ENCODE measurements around the gene RAB40AL. TPM values are rescaled to one million over a fixed set of nuclear protein-coding genes. Genes with fewer than 3 reads are reported as not detected.
"Not testable (repeated sequence)": the region's sequence is repeated elsewhere in the genome, so short reads cannot be mapped to it uniquely, and the experiment has no call there.

RAB40AL gene
- total RNA-seq, 2 donors from 2014 or later: 0.61 to 0.64 TPM

DNA sequence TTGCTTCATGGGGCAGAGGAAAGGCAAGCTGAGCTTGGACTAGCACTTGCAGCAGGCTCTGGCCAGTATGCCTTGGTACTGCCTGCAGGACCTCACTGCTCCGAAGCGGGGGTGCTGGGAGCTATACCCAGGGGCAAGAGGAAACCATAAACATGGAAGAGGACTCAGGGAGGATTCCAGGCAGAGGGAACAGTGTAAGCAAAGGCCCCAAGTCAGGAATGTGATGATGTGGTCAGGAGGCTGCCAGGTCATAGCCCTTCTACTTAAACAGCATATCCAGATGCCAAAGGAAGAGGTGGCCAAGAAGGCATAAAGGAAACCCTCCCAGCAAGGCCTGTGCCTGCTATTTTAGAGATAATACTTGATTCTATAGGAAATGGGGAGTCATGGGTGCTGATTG lies 31.1 kb downstream of the RAB40AL start:
- Mint-ChIP-seq H3K27ac (no peak overlapping the region), H3K4me3 (no peak overlapping the region)

GRCh38 chrX:102971536-102971935 lies 34.5 kb downstream of the RAB40AL start:
- not testable (repeated sequence) for H3K4me3 Mint-ChIP-seq; ATAC-seq (replicated peaks); H3K4me1 Mint-ChIP-seq; H3K27me3 Mint-ChIP-seq; H3K36me3 Mint-ChIP-seq (ENCODE audit: low read depth); H3K27ac Mint-ChIP-seq
- peaks cover 11% of the 10 kb centered on the region for H3K9me3 Mint-ChIP-seq

More for the DNA sequence above, 31.1 kb downstream of the RAB40AL start:
- Mint-ChIP-seq H3K27me3 (no peaks in the 10 kb centered on the region), H3K4me1 (no peaks in the 10 kb centered on the region), H3K9me3 (peaks cover 7% of the 10 kb centered on the region), H3K36me3 (ENCODE audit: low read depth) (no peaks in the 10 kb centered on the region)
- ATAC-seq (replicated peaks): no peak

DNA sequence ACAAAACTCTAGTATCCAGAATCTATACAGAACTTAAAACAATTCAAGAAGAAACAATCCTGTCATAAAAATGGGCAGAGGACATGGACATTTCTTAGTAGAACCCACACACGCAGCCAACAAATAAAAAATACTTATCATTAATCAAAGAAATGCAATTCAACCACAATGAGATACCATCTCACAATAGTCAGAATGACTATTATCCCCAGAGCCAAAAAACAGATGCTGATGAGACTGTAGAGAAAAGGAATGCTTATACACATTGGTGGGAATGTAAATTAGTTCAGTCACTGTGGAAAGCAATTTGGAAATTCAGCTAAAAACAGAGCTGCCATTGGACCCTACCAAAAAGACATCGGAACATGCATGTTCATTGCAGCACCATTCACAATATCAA lies 37.9 kb downstream of the RAB40AL start:
- H3K27ac Mint-ChIP-seq: no peak overlapping the region
- no peak for ATAC-seq (replicated peaks)
- H3K27me3 Mint-ChIP-seq: peaks cover 3% of the 10 kb centered on the region
- H3K36me3 Mint-ChIP-seq (ENCODE audit: low read depth): no peaks in the 10 kb centered on the region
- H3K9me3 Mint-ChIP-seq: peaks cover 11% of the 10 kb centered on the region
- no peaks in the 10 kb centered on the region for H3K4me1 Mint-ChIP-seq
- H3K4me3 Mint-ChIP-seq: no peak overlapping the region

DNA sequence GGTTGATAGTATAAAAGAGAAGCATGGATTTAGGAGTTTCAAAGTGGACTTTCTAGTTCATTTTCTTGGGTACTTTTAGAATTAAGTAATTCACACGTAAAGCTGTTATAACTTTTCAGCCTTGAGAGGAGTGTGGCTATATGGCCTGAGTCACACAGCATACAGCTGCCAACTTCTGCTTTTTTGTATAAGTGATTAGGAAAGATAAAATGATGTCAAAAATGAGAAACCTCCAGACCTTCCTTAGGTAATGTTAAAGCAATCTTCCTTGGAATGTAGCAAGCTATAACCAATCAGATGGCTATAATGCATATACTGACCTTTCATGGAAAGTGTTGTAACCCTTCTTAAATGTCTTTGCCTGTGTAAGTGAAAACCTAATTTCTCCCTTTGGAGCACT lies 39.2 kb downstream of the RAB40AL start:
- Mint-ChIP-seq H3K27me3 (peaks cover 3% of the 10 kb centered on the region), H3K9me3 (peaks cover 4% of the 10 kb centered on the region), H3K27ac (no peak overlapping the region), H3K36me3 (ENCODE audit: low read depth) (no peaks in the 10 kb centered on the region), H3K4me3 (no peak overlapping the region), H3K4me1 (no peaks in the 10 kb centered on the region)
- ATAC-seq (replicated peaks): no peak

DNA sequence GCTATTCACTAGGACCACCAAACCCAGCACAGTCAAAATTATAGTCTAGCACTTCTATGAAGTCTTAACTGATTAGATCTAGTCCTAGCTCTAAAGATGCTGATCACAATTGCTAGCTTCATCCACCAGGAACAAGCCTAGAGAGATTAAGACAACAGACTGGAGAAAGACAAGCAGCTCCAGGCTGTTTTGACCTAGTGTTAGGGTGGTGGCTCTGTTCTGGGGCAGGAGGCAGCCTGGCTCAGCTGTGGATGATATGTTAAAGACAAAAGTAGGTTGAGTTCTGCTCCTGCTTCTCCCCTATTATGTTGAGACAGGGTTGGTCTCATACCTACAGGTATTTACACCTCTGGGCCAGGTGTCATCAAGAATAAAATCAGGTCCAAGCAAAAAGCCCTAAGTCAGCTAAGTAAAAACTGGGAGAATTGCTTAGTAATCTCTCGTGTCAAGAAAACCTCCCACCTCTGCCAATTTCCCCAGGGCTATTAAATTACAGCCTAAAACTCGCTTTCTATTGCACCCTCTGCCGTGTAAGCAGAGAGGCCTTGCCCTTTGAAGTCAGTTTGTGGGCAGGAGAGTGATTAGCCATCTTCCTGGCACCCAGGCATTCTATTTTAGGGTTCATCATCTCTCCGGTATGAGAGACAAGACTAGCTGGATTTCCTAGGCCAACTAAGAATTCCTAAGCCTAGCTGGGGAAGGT lies 39.9 kb downstream of the RAB40AL start:
- no peak for ATAC-seq (replicated peaks)
- peaks cover 3% of the 10 kb centered on the region for H3K27me3 Mint-ChIP-seq
- H3K9me3 Mint-ChIP-seq: peaks cover 4% of the 10 kb centered on the region
- no peaks in the 10 kb centered on the region for H3K4me1 Mint-ChIP-seq
- no peaks in the 10 kb centered on the region for H3K36me3 Mint-ChIP-seq (ENCODE audit: low read depth)
- H3K4me3 Mint-ChIP-seq: no peak overlapping the region
- no peak overlapping the region for H3K27ac Mint-ChIP-seq

GRCh38 chrX:102978594-102978993 lies 41.5 kb downstream of the RAB40AL start:
- Mint-ChIP-seq H3K4me3 (no peak overlapping the region), H3K4me1 (no peaks in the 10 kb centered on the region), H3K27me3 (peaks cover under 1% of the 10 kb centered on the region), H3K36me3 (ENCODE audit: low read depth) (no peaks in the 10 kb centered on the region), H3K9me3 (peaks cover under 1% of the 10 kb centered on the region), H3K27ac (no peak overlapping the region)
- ATAC-seq (replicated peaks): no peak

DNA sequence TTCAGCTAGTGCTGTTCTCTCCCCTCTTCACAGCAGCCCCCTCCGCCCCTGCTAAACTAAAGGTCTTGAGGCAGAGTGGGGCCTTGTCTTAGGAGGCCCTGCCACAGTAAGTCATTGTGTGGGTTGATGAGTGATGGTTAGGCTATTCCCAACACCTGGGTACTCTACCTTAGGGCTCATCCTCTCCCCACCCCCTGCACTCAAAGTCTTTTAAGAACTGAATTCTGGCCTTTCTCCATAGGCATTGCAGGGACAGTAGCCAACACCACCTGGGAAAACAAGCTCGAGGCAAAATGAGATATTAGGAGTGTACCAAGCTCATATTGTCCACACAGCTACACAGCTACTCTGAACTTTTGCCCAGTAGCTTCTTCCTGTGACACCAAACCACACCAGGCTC lies 42.5 kb downstream of the RAB40AL start:
- H3K36me3 Mint-ChIP-seq (ENCODE audit: low read depth): no peaks in the 10 kb centered on the region
- H3K27ac Mint-ChIP-seq: no peak overlapping the region
- no peak overlapping the region for H3K4me3 Mint-ChIP-seq
- H3K9me3 Mint-ChIP-seq: no peaks in the 10 kb centered on the region
- no peak for ATAC-seq (replicated peaks)
- H3K4me1 Mint-ChIP-seq: no peaks in the 10 kb centered on the region
- no peaks in the 10 kb centered on the region for H3K27me3 Mint-ChIP-seq

DNA sequence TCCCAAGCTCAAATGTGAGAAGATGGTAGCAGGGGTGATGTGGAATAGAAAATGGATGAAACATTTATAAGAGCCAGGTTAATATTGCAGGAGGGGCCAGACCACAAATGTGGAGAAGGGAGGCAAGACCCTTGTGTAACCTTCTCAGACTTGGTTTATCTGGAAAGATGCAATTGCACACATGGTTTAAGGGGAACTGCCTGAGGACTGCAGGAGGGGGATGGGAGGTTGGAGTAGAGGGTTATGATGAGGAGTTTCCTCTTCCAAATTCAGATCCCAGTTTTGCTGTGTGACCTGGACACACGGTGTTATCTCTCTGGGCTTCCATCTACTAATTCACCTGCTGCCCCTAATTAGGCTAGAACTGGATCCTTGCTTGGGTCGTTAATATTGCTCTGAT lies 46.1 kb downstream of the RAB40AL start:
- H3K9me3 Mint-ChIP-seq: no peaks in the 10 kb centered on the region
- no peak overlapping the region for H3K4me3 Mint-ChIP-seq
- no peaks in the 10 kb centered on the region for H3K36me3 Mint-ChIP-seq (ENCODE audit: low read depth)
- no peaks in the 10 kb centered on the region for H3K27me3 Mint-ChIP-seq
- no peak overlapping the region for H3K27ac Mint-ChIP-seq
- no peak for ATAC-seq (replicated peaks)
- H3K4me1 Mint-ChIP-seq: no peaks in the 10 kb centered on the region

- no peak overlapping the region for H3K27ac Mint-ChIP-seq
- H3K36me3 Mint-ChIP-seq (ENCODE audit: low read depth): no peaks in the 10 kb centered on the region
- no peak overlapping the region for H3K4me3 Mint-ChIP-seq
- no peaks in the 10 kb centered on the region for H3K9me3 Mint-ChIP-seq
- H3K27me3 Mint-ChIP-seq: no peaks in the 10 kb centered on the region
- ATAC-seq (replicated peaks): no peak
- H3K4me1 Mint-ChIP-seq: no peaks in the 10 kb centered on the region
Observed at GRCh38 chrX:102985192-102985591, 48.1 kb downstream of the RAB40AL start.

Other genes with a start within 250 kb of the RAB40AL start
- under 1 TPM; 0.17 to 0.45 TPM for gene GPRASP2, start 224.8 kb upstream of the RAB40AL start, total RNA-seq
- 1 to 10 TPM; 2.6 to 3.1 TPM for gene GPRASP3, start 216.5 kb upstream of the RAB40AL start, total RNA-seq
- gene BEX1, start 126.9 kb downstream of the RAB40AL start, total RNA-seq: 1 to 10 TPM in 1 of 2 donors, not detected in 1; 1.1 TPM
- not detected for gene NXF3, start 155.9 kb downstream of the RAB40AL start, total RNA-seq

All from activated T-helper 17 cell treated with anti-CD3 and anti-CD28 coated beads, Interleukin-2, amount 50 U/mL, for 72 hours (primary cell).